ENCODE results near the gene ELAC1.

- TF ChIP-seq EZH2 (IDR thresholded peaks at IDR 0.05; ENCODE audit: insufficient read depth, poor library complexity, severe bottlenecking) (no peak), EZH2phosphoT487 (IDR thresholded peaks at IDR 0.05; ENCODE audit: insufficient read depth, low read depth) (no peak)
Measured at GRCh38 chr18:51013259-51013658, 45.4 kb downstream of the ELAC1 start.
